Measurements from ENCODE around the gene MITF. TPM values are rescaled to one million over a fixed set of nuclear protein-coding genes. Genes with fewer than 3 reads are reported as not detected.
A peak's percentile ranks its signal among the peaks of the same experiment; 100 is the strongest.

Gene MITF
- total RNA-seq, 1 experiment from 2014 or later = 116 TPM

- no peak for DNase-seq (ENCODE audit: low spot score)
- in situ Hi-C loops (cut with HindIII; ENCODE audit: low sequenced_read_pairs) = no loop called here
Observed at GRCh38 chr3:69724722-69725435, 14.4 kb upstream of the MITF start.

DNA sequence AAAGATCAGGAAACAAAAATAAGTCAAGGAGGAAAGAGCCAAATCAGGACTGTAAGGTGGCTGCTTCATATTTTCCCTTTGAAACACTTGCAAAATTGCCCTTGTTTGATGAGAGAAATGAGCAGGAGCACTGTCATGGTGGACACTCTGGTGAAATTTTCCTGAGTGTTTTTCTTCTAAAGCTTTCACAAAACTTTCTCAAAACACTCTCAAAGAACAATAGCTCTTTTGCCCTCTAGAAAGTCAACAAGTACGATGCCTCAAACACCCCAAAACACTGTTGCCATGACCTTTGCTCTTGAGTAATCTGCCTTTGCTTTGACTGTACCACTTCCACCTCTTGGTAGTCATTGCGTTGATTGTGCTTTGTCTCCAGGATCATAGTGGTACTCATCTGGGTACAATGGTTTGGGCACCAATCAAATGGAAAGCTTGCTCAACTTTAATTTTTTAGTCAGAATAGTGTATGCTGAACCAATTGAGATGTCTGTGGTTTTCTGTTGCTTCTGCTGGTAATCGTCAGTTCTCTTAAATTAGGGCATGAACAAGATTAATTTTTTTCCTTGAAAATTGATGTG lies 13.2 kb upstream of the MITF start:
- DNase-seq (ENCODE audit: low spot score) = no peak
- in situ Hi-C loops (cut with HindIII; ENCODE audit: low sequenced_read_pairs) = no loop called here

DNA sequence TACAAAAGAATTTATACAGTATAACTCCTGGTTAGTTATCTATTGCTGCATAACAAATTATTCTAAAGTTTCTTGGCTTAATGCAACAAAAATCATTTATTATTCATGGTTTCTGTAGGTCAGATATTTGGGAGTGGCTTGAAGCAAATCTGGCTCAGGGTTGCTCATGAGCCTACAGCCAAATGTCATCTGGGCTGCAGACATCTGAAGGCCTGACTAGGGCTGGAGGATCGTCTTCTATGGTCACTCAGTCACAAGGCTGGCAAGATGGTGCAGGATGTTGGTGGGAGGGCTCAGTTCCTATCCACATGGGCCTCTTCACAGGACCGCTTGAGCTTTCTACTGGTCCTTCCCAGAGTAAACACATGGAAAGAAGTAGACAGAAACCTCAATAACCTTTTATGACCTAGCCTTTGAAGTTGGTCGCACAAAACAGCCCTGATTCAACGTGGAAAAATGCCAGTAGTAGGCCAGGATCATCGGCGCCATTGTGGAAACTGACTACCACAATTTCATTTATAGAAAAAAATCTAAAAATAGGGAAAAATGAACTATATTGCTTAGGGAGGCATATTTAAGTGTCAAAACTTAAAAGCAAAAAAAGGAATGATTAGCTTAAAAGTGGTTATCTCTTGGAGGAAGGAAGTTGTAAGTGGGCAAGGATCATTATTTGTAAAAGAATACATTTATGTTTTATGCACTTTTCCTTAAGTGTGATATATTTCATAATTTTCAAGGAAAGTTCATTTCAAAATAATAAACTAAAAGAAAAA lies 9.9 kb upstream of the MITF start:
- no peak for DNase-seq (ENCODE audit: low spot score)
- in situ Hi-C loops (cut with HindIII; ENCODE audit: low sequenced_read_pairs) = no loop called here

GRCh38 chr3:69731080-69731479 lies 8.2 kb upstream of the MITF start:
- DNase-seq (ENCODE audit: low spot score) = no peak
- in situ Hi-C loops (cut with HindIII; ENCODE audit: low sequenced_read_pairs) = no loop called here

DNA sequence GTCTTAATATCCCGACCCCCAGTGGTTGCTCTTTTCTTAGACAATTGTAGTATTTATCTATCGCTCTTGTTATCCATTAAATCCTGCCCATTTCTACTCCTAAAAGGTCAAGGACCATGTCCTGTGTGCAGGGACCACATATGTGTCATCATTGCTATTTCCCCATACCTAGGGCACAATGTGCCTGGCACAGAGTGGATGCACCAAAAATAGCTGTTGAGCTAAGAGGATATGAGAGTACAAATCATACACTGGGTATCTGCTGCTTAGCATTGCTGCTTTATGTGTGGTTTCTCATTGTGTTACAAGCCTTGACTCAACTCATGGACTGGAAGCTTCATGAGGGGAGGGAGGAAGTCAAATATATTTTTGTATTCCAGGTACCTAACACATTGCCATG lies 3.4 kb upstream of the MITF start:
- no peak for DNase-seq (ENCODE audit: low spot score)
- in situ Hi-C loops (cut with HindIII; ENCODE audit: low sequenced_read_pairs) = no loop called here

DNA sequence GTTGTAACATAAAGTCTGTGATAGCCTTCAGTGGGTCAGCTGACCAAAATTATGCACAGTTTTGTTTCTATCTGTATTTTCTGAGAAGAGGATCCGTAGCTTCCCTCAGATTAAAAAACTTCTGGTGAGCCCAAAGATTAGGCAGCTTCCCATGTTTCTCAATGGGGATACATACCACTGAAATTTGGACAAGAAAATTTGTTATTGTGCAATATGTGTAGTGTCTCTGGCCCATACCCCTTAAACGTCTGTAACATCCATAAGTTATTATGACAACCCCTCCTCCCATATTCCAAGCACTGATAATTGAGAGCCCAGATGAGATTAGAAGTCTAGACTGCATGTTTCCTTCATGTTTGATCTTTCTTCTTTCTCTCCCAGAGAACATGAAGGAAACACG lies 1.9 kb upstream of the MITF start:
- in situ Hi-C loops (cut with HindIII; ENCODE audit: low sequenced_read_pairs) = no loop called here
- DNase-seq (ENCODE audit: low spot score) = no peak

DNA sequence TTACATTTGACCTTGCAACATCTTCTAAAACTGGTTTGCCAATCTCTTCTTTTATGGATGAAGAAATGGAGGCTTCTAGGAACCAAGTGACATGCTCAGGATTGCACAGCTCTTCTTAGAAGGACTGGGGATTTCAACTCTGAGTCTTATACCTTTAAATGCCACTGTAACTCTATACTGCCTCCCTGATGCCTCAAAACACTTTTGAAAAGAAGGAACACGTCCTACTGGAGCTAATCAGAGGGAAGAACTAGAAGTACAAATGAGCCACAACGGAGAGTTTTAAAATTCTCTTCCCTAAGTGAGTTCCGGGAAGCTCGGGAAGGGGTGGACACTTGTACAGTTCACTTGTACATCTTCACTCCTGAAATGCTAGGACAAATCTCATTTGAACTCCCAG lies 949 bp upstream of the MITF start:
- in situ Hi-C loops (cut with HindIII; ENCODE audit: low sequenced_read_pairs) = no loop called here
- peak; percentile 37 for DNase-seq (ENCODE audit: low spot score)

GRCh38 chr3:69738859-69739203 lies 433 bp upstream of the MITF start:
- in situ Hi-C loops (cut with HindIII; ENCODE audit: low sequenced_read_pairs) = no loop called here
- no peak for DNase-seq (ENCODE audit: low spot score)

- peak; percentile 25 for DNase-seq (ENCODE audit: low spot score)
- in situ Hi-C loops (cut with HindIII; ENCODE audit: low sequenced_read_pairs) = no loop called here
Observed at GRCh38 chr3:69740103-69741021, 1.1 kb downstream of the MITF start.

GRCh38 chr3:69741032-69741767 lies 1.9 kb downstream of the MITF start:
- in situ Hi-C loops (cut with HindIII; ENCODE audit: low sequenced_read_pairs) = no loop called here
- no peak for DNase-seq (ENCODE audit: low spot score)

- no peak for DNase-seq (ENCODE audit: low spot score)
- in situ Hi-C loops (cut with HindIII; ENCODE audit: low sequenced_read_pairs) = no loop called here
Observed at GRCh38 chr3:69742391-69742790, 3.1 kb downstream of the MITF start.

GRCh38 chr3:69743975-69744906 lies 5.0 kb downstream of the MITF start:
- in situ Hi-C loops (cut with HindIII; ENCODE audit: low sequenced_read_pairs) = no loop called here

DNA sequence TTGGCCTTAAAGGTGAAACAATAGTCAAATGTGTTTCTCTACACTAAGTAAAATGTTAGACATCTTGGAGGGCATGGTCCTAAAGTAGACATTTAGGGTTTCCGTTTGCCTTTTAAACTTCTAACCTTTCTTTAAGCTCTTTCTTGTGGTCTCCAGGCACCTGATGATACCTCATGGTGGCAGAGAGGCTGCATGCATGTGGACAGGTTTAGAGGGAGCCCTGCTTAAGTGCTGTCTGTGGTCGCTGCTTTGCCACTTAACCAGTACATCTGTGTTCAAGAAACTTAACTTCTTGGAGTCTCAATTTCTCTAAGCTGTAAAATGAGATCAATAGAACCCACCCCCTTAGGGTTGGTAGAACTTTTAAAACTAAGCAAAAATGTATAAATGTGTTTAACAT lies 6.2 kb downstream of the MITF start:
- DNase-seq (ENCODE audit: low spot score) = no peak
- in situ Hi-C loops (cut with HindIII; ENCODE audit: low sequenced_read_pairs) = no loop called here

More at GRCh38 chr3:69743975-69744906, 5.0 kb downstream of the MITF start:
- DNase-seq (ENCODE audit: low spot score) = no peak

- in situ Hi-C loops (cut with HindIII; ENCODE audit: low sequenced_read_pairs) = no loop called here
- no peak for DNase-seq (ENCODE audit: low spot score)
Observed at GRCh38 chr3:69746119-69746518, 6.9 kb downstream of the MITF start.

DNA sequence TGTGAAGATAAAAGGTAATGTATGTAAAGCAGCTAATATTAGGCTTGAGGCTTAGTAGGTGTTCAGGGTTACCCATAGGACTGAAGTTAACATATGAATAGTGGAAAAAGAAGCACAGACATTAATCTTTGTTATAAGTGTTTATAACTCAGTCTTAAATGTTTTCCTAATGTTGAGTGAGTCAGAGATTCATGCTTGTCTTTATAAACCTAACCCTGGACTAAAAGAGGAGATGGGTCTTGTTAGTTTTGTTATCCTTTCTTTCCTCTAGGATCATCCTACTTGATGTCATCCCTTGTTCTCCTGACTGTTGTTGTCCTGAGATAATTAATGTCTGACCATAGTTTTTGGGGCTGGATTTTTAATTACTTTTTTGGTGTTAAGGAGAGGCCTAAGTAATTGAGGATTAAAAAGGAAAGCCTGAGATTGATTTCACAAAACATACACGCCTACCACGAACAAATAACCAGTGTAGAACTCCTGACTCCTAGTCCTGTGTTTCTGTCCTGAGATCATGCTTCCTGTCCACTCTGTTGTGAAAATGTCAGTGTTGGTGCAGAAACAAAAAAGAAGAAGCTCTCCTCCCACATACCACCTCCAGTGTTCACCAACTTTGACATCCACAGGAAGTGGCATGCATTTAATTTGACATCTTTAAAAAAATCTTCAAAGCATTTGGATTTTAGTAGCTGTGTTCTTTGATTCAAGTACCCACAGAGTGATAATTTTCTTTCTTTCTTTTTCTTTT lies 8.4 kb downstream of the MITF start:
- in situ Hi-C loops (cut with HindIII; ENCODE audit: low sequenced_read_pairs) = no loop called here
- DNase-seq (ENCODE audit: low spot score) = no peak

DNA sequence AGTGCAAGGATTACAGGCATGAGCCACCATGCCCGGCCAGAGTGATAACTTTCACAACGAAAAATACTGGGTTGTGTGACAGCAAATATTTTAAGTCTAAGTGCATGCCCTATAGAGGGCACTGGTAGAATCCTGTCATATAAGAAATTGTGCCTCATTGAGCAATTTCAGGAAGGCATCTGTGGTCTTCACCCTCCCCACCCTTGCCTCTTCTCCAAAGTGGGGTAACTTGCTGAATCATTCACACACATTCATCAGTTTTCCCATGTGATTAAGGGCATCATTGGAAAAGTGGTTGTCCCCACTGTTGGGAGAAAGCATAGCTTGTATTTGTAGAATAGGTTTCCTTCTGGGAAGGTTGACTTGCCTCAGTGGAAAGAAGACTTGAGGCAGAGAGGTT lies 9.2 kb downstream of the MITF start:
- no peak for DNase-seq (ENCODE audit: low spot score)
- in situ Hi-C loops (cut with HindIII; ENCODE audit: low sequenced_read_pairs) = no loop called here

DNA sequence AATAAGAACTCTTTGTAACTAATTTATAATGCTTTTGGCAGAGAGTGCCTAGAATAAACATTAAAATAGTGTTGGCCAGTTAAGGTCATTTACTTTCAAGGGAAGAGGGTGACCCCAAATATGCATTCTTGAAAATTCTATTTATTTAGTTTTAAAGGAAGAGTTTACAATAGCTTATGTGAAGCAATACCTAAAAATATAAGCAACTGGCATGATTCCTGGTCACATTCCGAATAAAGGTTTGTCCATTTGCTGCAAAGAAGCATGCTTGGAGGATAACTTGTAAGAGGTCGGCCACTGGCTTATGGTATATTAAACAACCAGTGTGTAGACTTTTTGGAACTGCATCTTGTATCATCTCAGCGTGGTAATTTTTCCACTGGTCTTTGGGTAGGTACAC lies 10.2 kb downstream of the MITF start:
- in situ Hi-C loops (cut with HindIII; ENCODE audit: low sequenced_read_pairs) = no loop called here
- no peak for DNase-seq (ENCODE audit: low spot score)

All from G401 (cell line).